Ishikawa (cell line): ENCODE measurements around the gene KCND3.

Source experiments
- CEBPB ChIP-seq: IDR thresholded peaks from 2 replicates; pipeline ENCODE4 v1.6.1; 2012
- CREB1 ChIP-seq: IDR thresholded peaks from 2 replicates; pipeline ENCODE4 v1.6.1; 2012; ENCODE audit warnings: low read depth
- EGR1 ChIP-seq: IDR thresholded peaks from 2 replicates; pipeline ENCODE4 v1.6.1; 2012
- EP300 ChIP-seq: IDR thresholded peaks from 2 replicates; pipeline ENCODE4 v1.6.1; 2012; ENCODE audit warnings: borderline replicate concordance
- FOXM1 ChIP-seq: IDR thresholded peaks from 2 replicates; pipeline ENCODE4 v1.6.1; 2012; ENCODE audit warnings: low read depth, borderline replicate concordance
- NFIC ChIP-seq: IDR thresholded peaks from 2 replicates; pipeline ENCODE4 v1.6.1; 2012
- RAD21 ChIP-seq: IDR thresholded peaks from 2 replicates; pipeline ENCODE4 v1.6.1; 2012; ENCODE audit warnings: low read depth
- TAF1 ChIP-seq: IDR thresholded peaks from 2 replicates; pipeline ENCODE4 v1.6.1; 2012; ENCODE audit warnings: low read depth, mild to moderate bottlenecking
- TCF12 ChIP-seq: IDR thresholded peaks from 2 replicates; pipeline ENCODE4 v1.6.1; 2012; ENCODE audit warnings: low read depth
- TEAD4 ChIP-seq: IDR thresholded peaks from 2 replicates; pipeline ENCODE4 v1.6.1; 2012
- YY1 ChIP-seq: IDR thresholded peaks from 2 replicates; pipeline ENCODE4 v1.6.1; 2012; ENCODE audit warnings: low read depth
- ZBTB7A ChIP-seq: IDR thresholded peaks from 2 replicates; pipeline ENCODE4 v1.6.1; 2012; ENCODE audit warnings: low read depth
- TF ChIP-seq, protein P1 (sequence below): IDR thresholded peaks from 2 replicates; pipeline ENCODE4 v1.6.1; 2012; ENCODE audit warnings: low read depth, mild to moderate bottlenecking
- TF ChIP-seq, protein P2 (sequence below): IDR thresholded peaks from 2 replicates; pipeline ENCODE4 v1.6.1; 2012
- TF ChIP-seq, protein P3 (sequence below): IDR thresholded peaks from 2 replicates; pipeline ENCODE4 v1.6.1; 2012

The KCND3 gene

DNA sequence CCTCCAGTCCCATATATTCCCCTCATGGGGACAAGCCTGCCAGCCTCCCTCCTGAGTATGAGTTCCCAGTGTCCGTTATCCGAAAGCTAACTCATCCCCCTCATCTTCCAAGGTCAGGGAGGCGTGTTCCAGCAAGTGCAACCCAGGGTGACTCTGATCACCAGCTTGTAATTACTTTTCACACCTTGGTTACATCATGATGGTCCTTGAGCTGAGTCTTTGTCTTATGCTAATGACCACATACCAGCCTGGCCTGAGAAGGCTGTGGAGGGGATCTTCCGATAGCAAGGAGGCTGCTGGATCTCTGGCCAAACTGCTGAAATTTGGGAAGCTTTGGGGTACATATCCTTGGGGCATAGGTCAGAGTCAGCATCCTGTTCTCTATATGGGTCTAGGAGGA lies 134.2 kb downstream of the KCND3 start:
- TF ChIP-seq NFIC, result no peak
- no peak for TF ChIP-seq TAF1
- TF ChIP-seq ZBTB7A, result no peak
- TF ChIP-seq TEAD4, result no peak
- no peak for TF ChIP-seq RAD21
- TF ChIP-seq, protein P1, sequence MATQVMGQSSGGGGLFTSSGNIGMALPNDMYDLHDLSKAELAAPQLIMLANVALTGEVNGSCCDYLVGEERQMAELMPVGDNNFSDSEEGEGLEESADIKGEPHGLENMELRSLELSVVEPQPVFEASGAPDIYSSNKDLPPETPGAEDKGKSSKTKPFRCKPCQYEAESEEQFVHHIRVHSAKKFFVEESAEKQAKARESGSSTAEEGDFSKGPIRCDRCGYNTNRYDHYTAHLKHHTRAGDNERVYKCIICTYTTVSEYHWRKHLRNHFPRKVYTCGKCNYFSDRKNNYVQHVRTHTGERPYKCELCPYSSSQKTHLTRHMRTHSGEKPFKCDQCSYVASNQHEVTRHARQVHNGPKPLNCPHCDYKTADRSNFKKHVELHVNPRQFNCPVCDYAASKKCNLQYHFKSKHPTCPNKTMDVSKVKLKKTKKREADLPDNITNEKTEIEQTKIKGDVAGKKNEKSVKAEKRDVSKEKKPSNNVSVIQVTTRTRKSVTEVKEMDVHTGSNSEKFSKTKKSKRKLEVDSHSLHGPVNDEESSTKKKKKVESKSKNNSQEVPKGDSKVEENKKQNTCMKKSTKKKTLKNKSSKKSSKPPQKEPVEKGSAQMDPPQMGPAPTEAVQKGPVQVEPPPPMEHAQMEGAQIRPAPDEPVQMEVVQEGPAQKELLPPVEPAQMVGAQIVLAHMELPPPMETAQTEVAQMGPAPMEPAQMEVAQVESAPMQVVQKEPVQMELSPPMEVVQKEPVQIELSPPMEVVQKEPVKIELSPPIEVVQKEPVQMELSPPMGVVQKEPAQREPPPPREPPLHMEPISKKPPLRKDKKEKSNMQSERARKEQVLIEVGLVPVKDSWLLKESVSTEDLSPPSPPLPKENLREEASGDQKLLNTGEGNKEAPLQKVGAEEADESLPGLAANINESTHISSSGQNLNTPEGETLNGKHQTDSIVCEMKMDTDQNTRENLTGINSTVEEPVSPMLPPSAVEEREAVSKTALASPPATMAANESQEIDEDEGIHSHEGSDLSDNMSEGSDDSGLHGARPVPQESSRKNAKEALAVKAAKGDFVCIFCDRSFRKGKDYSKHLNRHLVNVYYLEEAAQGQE, result no peak
- TF ChIP-seq YY1, result no peak
- TF ChIP-seq, protein P2, sequence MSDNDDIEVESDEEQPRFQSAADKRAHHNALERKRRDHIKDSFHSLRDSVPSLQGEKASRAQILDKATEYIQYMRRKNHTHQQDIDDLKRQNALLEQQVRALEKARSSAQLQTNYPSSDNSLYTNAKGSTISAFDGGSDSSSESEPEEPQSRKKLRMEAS, result no peak
- TF ChIP-seq, protein P3, sequence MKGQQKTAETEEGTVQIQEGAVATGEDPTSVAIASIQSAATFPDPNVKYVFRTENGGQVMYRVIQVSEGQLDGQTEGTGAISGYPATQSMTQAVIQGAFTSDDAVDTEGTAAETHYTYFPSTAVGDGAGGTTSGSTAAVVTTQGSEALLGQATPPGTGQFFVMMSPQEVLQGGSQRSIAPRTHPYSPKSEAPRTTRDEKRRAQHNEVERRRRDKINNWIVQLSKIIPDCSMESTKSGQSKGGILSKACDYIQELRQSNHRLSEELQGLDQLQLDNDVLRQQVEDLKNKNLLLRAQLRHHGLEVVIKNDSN, result no peak
- TF ChIP-seq CEBPB, result no peak
- TF ChIP-seq EP300, result no peak
- TF ChIP-seq FOXM1, result no peak
- no peak for TF ChIP-seq TCF12

DNA sequence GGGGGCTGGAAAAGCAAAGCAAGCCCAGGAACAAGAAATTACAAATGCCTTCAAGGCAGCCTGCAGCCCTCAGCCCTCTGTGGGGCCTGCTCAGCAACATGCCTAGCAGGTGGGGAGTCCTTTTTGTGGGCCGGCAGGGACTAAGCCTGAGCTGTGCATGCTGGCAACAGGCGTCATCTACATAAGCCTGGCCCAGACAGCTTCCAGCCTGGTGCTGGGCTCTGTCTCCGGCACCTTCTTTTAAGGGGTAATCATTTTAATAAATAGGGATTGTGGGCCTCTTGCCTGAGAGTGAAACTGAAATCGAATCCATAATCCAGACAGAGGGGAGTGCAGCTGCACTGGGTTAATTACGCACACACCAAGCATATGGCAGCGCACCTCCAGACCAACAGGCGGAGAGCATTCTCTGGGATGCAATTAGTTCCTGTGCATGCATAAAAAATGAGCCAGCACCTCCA lies 137.2 kb downstream of the KCND3 start:
- TF ChIP-seq TAF1 (no peak), ZBTB7A (no peak), CREB1 (no peak), TEAD4 (no peak), FOXM1 (no peak), NFIC (no peak), RAD21 (no peak), CEBPB (no peak), EP300 (no peak)
- TF ChIP-seq, protein P2, result no peak
- TF ChIP-seq, protein P1, result no peak

DNA sequence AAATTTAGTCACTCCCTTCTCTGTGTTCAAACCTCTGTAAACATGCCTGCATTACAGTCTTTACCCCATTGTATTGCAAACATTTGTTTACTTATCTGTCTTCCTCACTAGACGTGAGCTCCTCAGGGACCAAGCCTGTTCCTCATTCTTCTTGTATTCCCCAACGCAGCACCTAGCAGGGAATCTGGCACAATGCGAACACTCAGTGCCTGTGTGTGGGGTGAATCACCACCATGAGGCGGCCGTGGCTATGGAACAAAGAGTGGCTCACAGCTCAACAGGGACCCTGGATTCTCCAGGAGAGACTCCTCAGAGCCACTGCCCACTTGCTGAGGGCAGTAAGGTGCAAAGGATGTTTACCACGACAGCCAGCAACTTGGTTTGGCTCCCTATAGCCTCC lies 137.9 kb downstream of the KCND3 start:
- TF ChIP-seq EGR1, result no peak
- no peak for TF ChIP-seq YY1
- no peak for TF ChIP-seq RAD21
- TF ChIP-seq CEBPB, result no peak
- TF ChIP-seq, protein P1, result no peak
- TF ChIP-seq TEAD4, result no peak
- TF ChIP-seq NFIC, result no peak

DNA sequence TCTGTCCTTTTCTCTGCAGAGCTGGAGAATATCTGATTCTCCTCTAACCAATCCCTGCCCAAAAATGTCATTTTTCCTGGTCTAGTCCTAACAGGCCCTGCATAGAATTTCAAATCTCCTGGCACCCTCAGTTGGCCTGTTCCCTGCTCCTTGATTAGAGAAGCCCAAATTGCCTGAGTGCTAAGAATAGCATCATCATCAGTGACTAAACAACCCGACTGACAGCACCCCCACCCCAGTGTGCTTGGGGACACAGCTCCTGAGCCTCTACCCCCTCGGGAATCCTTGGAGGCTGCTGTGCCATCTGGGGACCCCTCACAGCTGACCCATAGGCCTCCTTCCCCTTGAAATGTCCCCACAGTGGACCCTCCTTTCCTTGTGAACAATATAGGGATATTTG lies 139.4 kb downstream of the KCND3 start:
- TF ChIP-seq, protein P3, result no peak
- TF ChIP-seq YY1, result no peak
- no peak for TF ChIP-seq TAF1
- TF ChIP-seq EP300, result no peak
- no peak for TF ChIP-seq TEAD4
- no peak for TF ChIP-seq RAD21
- TF ChIP-seq, protein P2, result no peak
- TF ChIP-seq CEBPB, result no peak
- TF ChIP-seq, protein P1, result no peak
- no peak for TF ChIP-seq TCF12
- no peak for TF ChIP-seq FOXM1
- no peak for TF ChIP-seq CREB1
- TF ChIP-seq ZBTB7A, result no peak
- no peak for TF ChIP-seq NFIC
- no peak for TF ChIP-seq EGR1
